A549 (cell line): ENCODE results near the gene HHATL.

Experiments used
- CHD4 ChIP-seq: fragments of 200-600 bp; sonication (generic); IDR thresholded peaks from 2 replicates; pipeline ENCODE4 v1.6.1; 2016; ENCODE audit warnings: antibody characterized with exemption, mild to moderate bottlenecking, borderline replicate concordance
- GATA3 ChIP-seq: IDR thresholded peaks from 2 replicates; pipeline ENCODE4 v1.6.1; 2012; ENCODE audit warnings: borderline replicate concordance
- HDAC2 ChIP-seq: fragments of 200-600 bp; sonication (generic); IDR thresholded peaks from 2 replicates; pipeline ENCODE4 v1.6.1; 2016
- NPAS2 ChIP-seq: fragments of 250-450 bp; sonication (Bioruptor Pico); IDR thresholded peaks from 2 replicates; pipeline ENCODE4 v1.8.0; 2022; ENCODE audit warnings: mild to moderate bottlenecking, moderate library complexity, borderline replicate concordance
- PHF8 ChIP-seq: fragments of 200-600 bp; sonication (generic); IDR thresholded peaks from 2 replicates; pipeline ENCODE4 v1.6.1; 2016; ENCODE audit warnings: low read depth, mild to moderate bottlenecking, antibody characterized with exemption, moderate library complexity, borderline replicate concordance
- POLR2A ChIP-seq: IDR thresholded peaks from 2 replicates; pipeline ENCODE4 v1.6.1; 2012; ENCODE audit warnings: mild to moderate bottlenecking, low read length
- POLR2AphosphoS2 ChIP-seq: conservative IDR thresholded peaks from 2 replicates; pipeline ENCODE4 v1.6.1; 2012; ENCODE audit warnings: low read length, improper control_type of control experiment, inconsistent platforms
- RAD21 ChIP-seq, 2 experiments: fragments of >200 bp in 1 of 2; sonication (Bioruptor Twin) in 1 of 2; formaldehyde crosslinking in 1 of 2; IDR thresholded peaks in 1 of 2; conservative IDR thresholded peaks in 1 of 2; 2 replicates in 1 of 2; 3 replicates in 1 of 2; pipeline ENCODE4 v1.6.1; 2012 to 2018; ENCODE audit warnings: inconsistent platforms in 1 of 2
- SREBF2 ChIP-seq: fragments of 450-650 bp; IDR thresholded peaks from 2 replicates; pipeline ENCODE4 v1.6.1; 2014; ENCODE audit warnings: mild to moderate bottlenecking, moderate library complexity
- ZFP36 ChIP-seq: fragments of 450-650 bp; IDR thresholded peaks from 2 replicates; pipeline ENCODE4 v1.6.1; 2014; ENCODE audit warnings: borderline replicate concordance; ENCODE audit not compliant: partially characterized antibody
- TF ChIP-seq, protein P1 (sequence below): fragments of >200 bp; sonication (Bioruptor Twin); formaldehyde crosslinking; IDR thresholded peaks from 3 replicates; pipeline ENCODE4 v1.5.1; 2016
- TF ChIP-seq, protein P2 (sequence below): fragments of 450-650 bp; IDR thresholded peaks from 2 replicates; pipeline ENCODE4 v1.6.1; 2014; ENCODE audit warnings: antibody characterized with exemption

DNA sequence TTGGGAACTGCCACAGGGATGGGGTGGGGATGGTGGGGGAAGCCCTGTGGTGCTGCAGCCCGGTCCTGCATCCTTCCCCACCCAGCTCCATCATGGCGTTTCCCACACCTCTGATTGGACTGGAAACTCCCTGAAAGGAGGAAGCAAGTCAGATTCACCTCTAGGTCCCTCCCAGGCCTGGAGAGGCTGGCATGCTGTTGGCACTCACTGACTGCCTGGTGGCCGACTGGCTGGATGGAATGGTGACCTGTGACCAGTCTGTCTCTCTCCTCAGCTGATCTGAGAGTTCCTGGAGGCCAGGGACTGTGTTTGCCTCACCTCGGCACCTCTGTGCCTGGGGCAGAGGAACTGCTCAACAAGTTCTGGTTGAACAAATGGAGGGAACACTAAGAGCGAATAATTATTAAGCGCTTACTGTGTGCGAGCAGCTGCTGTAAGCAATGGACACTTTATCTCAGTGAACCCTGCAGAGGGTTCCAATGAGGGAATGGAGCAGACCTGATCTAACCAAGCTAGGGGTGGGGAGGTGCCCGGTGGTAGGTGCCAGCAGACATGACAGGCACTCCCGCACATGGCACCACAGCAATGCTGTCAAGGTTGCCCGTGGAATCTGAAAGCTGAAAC lies 3.5 kb upstream of the HHATL start:
- TF ChIP-seq GATA3 (no peak), CHD4 (no peak), POLR2A (no peak), NPAS2 (no peak), PHF8 (no peak), RAD21 (conservative IDR thresholded peaks at IDR 0.05 in 1 of 2, IDR thresholded peaks at IDR 0.05 in 1 of 2) (no peak), HDAC2 (no peak), ZFP36 (no peak), SREBF2 (no peak), POLR2AphosphoS2 (no peak)
- TF ChIP-seq, protein P1, sequence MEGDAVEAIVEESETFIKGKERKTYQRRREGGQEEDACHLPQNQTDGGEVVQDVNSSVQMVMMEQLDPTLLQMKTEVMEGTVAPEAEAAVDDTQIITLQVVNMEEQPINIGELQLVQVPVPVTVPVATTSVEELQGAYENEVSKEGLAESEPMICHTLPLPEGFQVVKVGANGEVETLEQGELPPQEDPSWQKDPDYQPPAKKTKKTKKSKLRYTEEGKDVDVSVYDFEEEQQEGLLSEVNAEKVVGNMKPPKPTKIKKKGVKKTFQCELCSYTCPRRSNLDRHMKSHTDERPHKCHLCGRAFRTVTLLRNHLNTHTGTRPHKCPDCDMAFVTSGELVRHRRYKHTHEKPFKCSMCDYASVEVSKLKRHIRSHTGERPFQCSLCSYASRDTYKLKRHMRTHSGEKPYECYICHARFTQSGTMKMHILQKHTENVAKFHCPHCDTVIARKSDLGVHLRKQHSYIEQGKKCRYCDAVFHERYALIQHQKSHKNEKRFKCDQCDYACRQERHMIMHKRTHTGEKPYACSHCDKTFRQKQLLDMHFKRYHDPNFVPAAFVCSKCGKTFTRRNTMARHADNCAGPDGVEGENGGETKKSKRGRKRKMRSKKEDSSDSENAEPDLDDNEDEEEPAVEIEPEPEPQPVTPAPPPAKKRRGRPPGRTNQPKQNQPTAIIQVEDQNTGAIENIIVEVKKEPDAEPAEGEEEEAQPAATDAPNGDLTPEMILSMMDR, result no peak
- TF ChIP-seq, protein P2, sequence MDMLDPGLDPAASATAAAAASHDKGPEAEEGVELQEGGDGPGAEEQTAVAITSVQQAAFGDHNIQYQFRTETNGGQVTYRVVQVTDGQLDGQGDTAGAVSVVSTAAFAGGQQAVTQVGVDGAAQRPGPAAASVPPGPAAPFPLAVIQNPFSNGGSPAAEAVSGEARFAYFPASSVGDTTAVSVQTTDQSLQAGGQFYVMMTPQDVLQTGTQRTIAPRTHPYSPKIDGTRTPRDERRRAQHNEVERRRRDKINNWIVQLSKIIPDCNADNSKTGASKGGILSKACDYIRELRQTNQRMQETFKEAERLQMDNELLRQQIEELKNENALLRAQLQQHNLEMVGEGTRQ, result no peak
